Central memory CD8-positive, alpha-beta T cell (primary cell): ENCODE data around the gene MEGF6.

Source experiments
- ATAC-seq: fragments of 150-1000 bp; cut with Tn5 transposase; replicated peaks from 2 replicates; pipeline ENCODE4 v1.10.0; 2022; ENCODE audit warnings: mild to moderate bottlenecking, moderate FRiP score, moderate number of reproducible peaks; ENCODE audit not compliant: poor library complexity, severe bottlenecking; ENCODE audit errors: extremely low read depth
- DNase-seq, 2 donors: peaks; one replicate each; pipeline ENCODE4 v3.0.0; 2021; ENCODE audit warnings: low spot score in 2 of 2
- H3K27ac Mint-ChIP-seq: one replicate; pipeline ENCODE4 v1.8.0; 2022; ENCODE audit warnings: low read depth, mild to moderate bottlenecking, moderate library complexity, mixed read lengths
- H3K27me3 Mint-ChIP-seq: one replicate; pipeline ENCODE4 v1.8.0; 2022; ENCODE audit warnings: mixed read lengths
- H3K36me3 Mint-ChIP-seq: one replicate; pipeline ENCODE4 v1.8.0; 2022; ENCODE audit warnings: mild to moderate bottlenecking, moderate library complexity, mixed read lengths; ENCODE audit not compliant: insufficient read depth
- H3K4me1 Mint-ChIP-seq: one replicate; pipeline ENCODE4 v1.8.0; 2022; ENCODE audit warnings: mixed read lengths
- H3K4me3 Mint-ChIP-seq: one replicate; pipeline ENCODE4 v1.8.0; 2022; ENCODE audit warnings: mild to moderate bottlenecking, moderate library complexity, mixed read lengths
- H3K9me3 Mint-ChIP-seq: one replicate; pipeline ENCODE4 v1.8.0; 2022; ENCODE audit warnings: mixed read lengths

The MEGF6 gene

GRCh38 chr1:3469104-3469848 lies 142.0 kb downstream of the MEGF6 start:
- Mint-ChIP-seq H3K27me3 (peaks cover 14% of the 10 kb centered on the region), H3K9me3 (no peaks in the 10 kb centered on the region), H3K4me3 (no peak overlapping the region), H3K36me3 (no peaks in the 10 kb centered on the region), H3K4me1 (no peaks in the 10 kb centered on the region), H3K27ac (no peak overlapping the region)
- DNase-seq (no peak), ATAC-seq (no peak)

GRCh38 chr1:3468236-3469103 lies 142.8 kb downstream of the MEGF6 start:
- Mint-ChIP-seq H3K27ac (no peak overlapping the region), H3K4me3 (no peak overlapping the region), H3K9me3 (no peaks in the 10 kb centered on the region), H3K4me1 (no peaks in the 10 kb centered on the region), H3K27me3 (peaks cover 14% of the 10 kb centered on the region), H3K36me3 (no peaks in the 10 kb centered on the region)
- DNase-seq: no peak
- no peak for ATAC-seq

GRCh38 chr1:3467096-3468036 lies 143.9 kb downstream of the MEGF6 start:
- H3K36me3 Mint-ChIP-seq: no peaks in the 10 kb centered on the region
- H3K27me3 Mint-ChIP-seq: peaks cover 14% of the 10 kb centered on the region
- ATAC-seq (no peak), DNase-seq (no peak)
- H3K4me3 Mint-ChIP-seq: no peak overlapping the region
- H3K27ac Mint-ChIP-seq: no peak overlapping the region
- no peaks in the 10 kb centered on the region for H3K9me3 Mint-ChIP-seq
- no peaks in the 10 kb centered on the region for H3K4me1 Mint-ChIP-seq

DNA sequence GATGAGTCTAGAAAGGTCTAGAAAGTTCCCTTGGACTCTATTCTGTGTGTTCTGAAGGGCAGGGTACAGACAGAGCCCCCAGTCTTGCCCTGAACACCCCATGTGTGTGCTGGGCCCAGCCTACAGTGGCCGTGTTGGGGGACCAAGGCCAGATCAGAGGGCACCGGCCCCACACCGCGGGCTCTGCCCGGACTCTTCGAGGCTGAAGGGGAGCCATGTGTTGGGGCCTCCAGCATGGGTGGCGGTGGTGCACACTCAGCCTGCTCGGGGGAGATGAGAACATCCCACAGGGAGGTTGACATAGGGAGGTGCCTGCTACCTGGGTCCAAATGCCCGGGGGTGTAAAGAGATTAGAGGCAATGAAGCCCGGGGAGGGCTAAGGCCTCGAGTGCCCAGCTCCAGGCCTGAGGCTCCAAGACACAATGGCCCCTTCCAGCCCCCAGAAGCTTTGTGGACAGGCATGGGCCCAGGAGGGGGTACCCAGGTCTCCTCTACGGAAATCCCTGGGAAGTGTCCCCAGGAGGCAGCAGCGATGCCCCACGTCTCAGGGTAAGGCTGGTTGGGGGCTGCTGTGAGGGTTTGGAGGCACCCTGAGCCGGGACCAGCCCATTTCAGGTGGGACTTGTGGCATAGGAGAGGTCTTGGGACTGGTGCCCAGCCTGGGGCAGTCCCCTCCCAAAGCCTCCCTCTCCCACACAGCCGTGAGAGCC lies 144.8 kb downstream of the MEGF6 start:
- H3K4me3 Mint-ChIP-seq: no peak overlapping the region
- no peaks in the 10 kb centered on the region for H3K9me3 Mint-ChIP-seq
- H3K4me1 Mint-ChIP-seq: no peaks in the 10 kb centered on the region
- peaks cover 14% of the 10 kb centered on the region for H3K27me3 Mint-ChIP-seq
- no peak for ATAC-seq
- H3K27ac Mint-ChIP-seq: no peak overlapping the region
- no peak for DNase-seq
- no peaks in the 10 kb centered on the region for H3K36me3 Mint-ChIP-seq

DNA sequence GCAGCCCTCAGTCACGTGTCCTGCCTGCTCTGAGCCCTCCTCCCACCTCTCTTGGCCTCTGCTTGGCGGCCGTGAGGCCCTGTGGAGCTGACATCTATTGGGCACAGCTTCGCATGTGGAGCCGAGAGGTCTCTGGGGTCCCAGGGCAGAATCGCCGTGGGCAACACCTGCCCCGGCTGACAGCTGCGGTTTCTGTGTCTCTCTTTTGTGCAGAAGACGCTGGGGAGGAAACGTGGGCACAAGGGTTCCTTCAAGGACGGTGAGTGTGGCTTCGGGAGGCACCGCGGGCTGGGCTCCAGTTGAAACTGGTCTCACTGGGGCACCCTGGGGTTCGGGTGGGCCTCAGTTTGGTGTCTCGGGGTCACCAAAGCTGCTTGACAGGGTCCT lies 145.4 kb downstream of the MEGF6 start:
- no peak for DNase-seq
- no peaks in the 10 kb centered on the region for H3K9me3 Mint-ChIP-seq
- H3K4me1 Mint-ChIP-seq: no peaks in the 10 kb centered on the region
- H3K36me3 Mint-ChIP-seq: no peaks in the 10 kb centered on the region
- H3K4me3 Mint-ChIP-seq: no peak overlapping the region
- no peak for ATAC-seq
- H3K27ac Mint-ChIP-seq: no peak overlapping the region
- H3K27me3 Mint-ChIP-seq: peaks cover 14% of the 10 kb centered on the region

DNA sequence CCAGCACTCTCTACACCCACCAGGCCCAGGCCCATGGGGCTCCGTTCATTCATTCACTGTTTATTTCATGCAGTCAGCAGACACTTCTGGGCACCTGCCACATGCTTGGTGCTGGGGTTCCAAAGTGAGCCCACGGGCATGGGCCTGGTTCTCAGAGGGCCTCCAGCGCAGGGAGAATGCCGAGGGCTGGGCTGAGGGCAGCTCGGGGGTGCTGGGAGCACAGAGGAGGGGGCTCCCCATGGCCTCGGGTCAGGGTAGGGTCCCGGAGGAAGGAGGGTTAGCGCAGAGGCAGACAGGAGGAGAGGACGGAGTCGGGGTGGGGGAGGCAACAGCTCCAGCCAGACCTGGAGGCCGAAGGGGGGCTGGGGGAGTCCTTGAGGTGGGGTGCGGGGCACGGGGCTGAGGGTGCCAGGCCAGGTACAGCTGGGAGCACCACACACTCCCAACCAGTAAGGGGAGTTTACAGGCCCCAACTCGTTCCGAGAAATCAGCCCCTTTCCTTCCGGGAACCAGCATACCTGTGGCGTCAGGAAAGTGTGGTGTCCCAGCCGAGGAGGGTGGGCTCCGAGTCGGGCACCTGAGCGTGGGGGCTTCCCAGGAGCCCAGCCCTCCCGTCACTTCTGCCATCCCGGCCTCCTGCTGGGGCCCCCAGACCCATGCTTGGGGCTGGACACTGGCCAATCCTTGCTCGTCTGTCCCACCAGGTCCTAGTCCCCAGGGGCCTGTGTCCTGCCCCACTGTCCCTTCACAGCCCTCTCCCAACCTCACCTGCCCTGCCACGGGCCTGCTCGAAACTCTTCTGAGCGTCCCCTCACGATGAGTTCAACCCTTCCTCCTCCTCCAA lies 146.0 kb downstream of the MEGF6 start:
- DNase-seq: no peak
- no peak overlapping the region for H3K4me3 Mint-ChIP-seq

DNA sequence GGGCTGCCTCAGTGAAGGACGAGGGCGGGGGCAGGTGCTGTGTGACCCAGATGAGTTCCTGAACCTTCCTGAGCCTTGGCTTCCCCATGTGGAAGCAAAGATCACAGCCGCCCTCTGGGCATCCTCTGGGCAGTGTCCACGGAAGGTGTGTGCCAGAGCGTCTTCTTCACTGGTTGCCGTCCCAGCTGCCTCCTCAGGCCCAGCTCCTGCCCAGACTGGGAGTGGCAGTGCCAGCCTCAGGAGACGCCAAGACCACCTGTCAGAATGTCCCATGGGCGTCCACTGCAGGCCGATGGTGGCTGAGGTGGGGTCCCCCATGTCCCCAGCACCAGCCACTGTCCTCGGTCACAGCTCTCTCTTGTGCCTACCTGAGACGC lies 146.7 kb downstream of the MEGF6 start:
- no peak overlapping the region for H3K4me3 Mint-ChIP-seq
- peaks cover 14% of the 10 kb centered on the region for H3K27me3 Mint-ChIP-seq
- no peak overlapping the region for H3K27ac Mint-ChIP-seq
- H3K4me1 Mint-ChIP-seq: no peaks in the 10 kb centered on the region
- DNase-seq: no peak
- no peaks in the 10 kb centered on the region for H3K9me3 Mint-ChIP-seq
- peaks cover 1% of the 10 kb centered on the region for H3K36me3 Mint-ChIP-seq
- ATAC-seq: no peak

More for the DNA sequence above, 146.0 kb downstream of the MEGF6 start:
- H3K27me3 Mint-ChIP-seq: peaks cover 14% of the 10 kb centered on the region
- no peak overlapping the region for H3K27ac Mint-ChIP-seq
- H3K4me1 Mint-ChIP-seq: no peaks in the 10 kb centered on the region
- no peaks in the 10 kb centered on the region for H3K36me3 Mint-ChIP-seq
- no peaks in the 10 kb centered on the region for H3K9me3 Mint-ChIP-seq
- no peak for ATAC-seq

DNA sequence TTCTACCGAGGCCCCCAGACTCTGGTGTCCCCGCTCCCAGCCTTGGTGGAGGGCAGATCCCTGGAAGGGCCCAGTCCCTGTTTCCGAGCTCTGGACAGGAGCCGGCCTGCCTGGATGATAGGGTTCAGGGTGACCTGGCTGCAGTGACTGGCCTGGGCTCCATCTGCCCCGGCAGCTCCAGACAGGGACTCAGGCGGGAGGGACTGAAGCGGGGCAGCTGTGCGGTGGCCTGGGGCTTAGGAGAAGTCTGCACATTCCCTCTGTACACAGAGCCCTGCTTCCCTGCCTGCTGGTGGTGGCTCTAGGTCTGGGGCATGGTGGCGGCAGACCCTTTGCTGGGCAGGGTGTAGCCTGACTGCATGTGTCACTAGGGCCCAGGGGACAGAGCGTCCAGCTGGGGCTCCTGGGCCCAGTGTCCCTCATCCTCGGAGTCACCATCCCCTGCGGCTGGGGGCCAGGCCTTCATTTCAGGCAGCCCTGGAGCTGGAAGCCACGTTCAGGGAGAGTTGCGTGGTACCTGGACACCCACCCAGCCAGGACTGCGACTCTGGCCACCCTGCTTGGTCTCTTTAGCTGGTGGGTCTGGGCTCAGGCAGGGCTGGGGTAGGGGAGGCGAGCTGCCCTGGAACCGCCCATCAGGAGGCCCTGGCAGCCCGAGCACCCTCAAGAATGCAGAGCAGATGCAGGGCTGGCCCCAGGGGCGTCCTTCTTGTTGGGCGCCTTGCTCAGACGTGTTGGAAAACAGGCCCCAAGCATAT lies 147.2 kb downstream of the MEGF6 start:
- H3K4me3 Mint-ChIP-seq: no peak overlapping the region
- no peak for DNase-seq
- H3K36me3 Mint-ChIP-seq: peaks cover 1% of the 10 kb centered on the region
- H3K4me1 Mint-ChIP-seq: no peaks in the 10 kb centered on the region
- ATAC-seq: no peak
- H3K27me3 Mint-ChIP-seq: peaks cover 14% of the 10 kb centered on the region
- no peak overlapping the region for H3K27ac Mint-ChIP-seq
- no peaks in the 10 kb centered on the region for H3K9me3 Mint-ChIP-seq

DNA sequence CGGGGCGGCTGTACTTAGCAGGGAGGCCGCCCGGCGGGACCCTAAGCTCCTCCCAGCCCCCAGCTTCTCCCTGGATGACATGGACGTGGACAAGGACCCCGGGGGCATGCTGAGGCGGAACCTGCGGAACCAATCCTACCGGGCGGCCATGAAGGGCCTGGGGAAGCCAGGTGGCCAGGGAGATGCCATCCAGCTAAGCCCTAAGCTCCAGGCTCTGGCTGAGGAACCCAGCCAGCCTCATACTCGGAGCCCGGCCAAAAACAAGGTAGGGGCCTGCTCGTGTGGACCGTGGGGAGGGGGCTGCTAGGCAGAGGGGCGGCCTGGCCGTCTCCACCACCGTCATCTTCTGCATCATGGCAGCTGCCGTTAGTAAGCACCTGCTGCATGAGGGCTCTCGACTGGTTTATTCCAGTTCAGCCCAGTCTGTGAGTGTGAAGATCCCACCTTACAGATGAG lies 147.9 kb downstream of the MEGF6 start:
- peaks cover 1% of the 10 kb centered on the region for H3K36me3 Mint-ChIP-seq
- no peak overlapping the region for H3K27ac Mint-ChIP-seq
- H3K4me1 Mint-ChIP-seq: no peaks in the 10 kb centered on the region
- H3K4me3 Mint-ChIP-seq: no peak overlapping the region
- peaks cover 14% of the 10 kb centered on the region for H3K27me3 Mint-ChIP-seq
- no peak for ATAC-seq
- no peaks in the 10 kb centered on the region for H3K9me3 Mint-ChIP-seq
- DNase-seq: no peak

DNA sequence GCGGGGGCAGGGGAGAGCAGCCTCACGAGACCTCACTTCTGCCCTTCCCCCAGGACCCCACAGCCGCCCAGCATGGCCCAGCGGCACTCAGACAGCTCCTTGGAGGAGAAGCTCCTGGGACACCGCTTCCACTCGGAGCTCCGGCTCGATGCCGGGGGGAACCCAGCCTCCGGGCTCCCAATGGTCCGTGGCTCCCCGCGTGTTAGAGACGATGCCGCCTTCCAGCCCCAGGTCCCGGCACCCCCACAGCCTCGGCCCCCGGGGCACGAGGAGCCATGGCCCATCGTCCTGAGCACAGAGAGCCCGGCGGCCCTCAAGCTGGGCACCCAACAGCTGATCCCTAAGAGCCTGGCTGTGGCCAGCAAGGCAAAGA lies 148.3 kb downstream of the MEGF6 start:
- no peak overlapping the region for H3K4me3 Mint-ChIP-seq
- no peaks in the 10 kb centered on the region for H3K9me3 Mint-ChIP-seq
- ATAC-seq (no peak), DNase-seq (no peak)
- no peaks in the 10 kb centered on the region for H3K4me1 Mint-ChIP-seq
- peaks cover 1% of the 10 kb centered on the region for H3K36me3 Mint-ChIP-seq
- H3K27ac Mint-ChIP-seq: no peak overlapping the region
- H3K27me3 Mint-ChIP-seq: peaks cover 14% of the 10 kb centered on the region
